Liver (tissue), 9 donors: ENCODE data around the gene EHBP1. TPM values are rescaled to one million over a fixed set of nuclear protein-coding genes. Genes with fewer than 3 reads are reported as not detected.

ENCODE experiments used
- DNase-seq: peaks from one replicate; pipeline ENCODE4 v3.0.0-alpha.2; 2017; ENCODE audit warnings: low spot score
- H3K27ac ChIP-seq, 2 donors: one replicate each; pipeline ENCODE4 v1.7.0; 2013; ENCODE audit warnings: inconsistent platforms in 2 of 2, low read length in 2 of 2, control low read depth in 1 of 2, low read depth in 1 of 2, mild to moderate bottlenecking in 1 of 2
- H3K27me3 ChIP-seq, 4 donors: one replicate each; pipeline versions ENCODE4 v1.6.1 to v1.7.0; 2013; ENCODE audit warnings: low read length in 3 of 4, inconsistent platforms in 1 of 4, mild to moderate bottlenecking in 1 of 4, moderate library complexity in 1 of 4; ENCODE audit not compliant: control insufficient read depth in 4 of 4, insufficient read depth in 4 of 4
- H3K36me3 ChIP-seq, 4 donors: one replicate each; pipeline versions ENCODE4 v1.6.1 to v1.7.0; 2013; ENCODE audit warnings: low read length in 3 of 4, mild to moderate bottlenecking in 3 of 4, low read depth in 1 of 4, moderate library complexity in 1 of 4; ENCODE audit not compliant: control insufficient read depth in 4 of 4, insufficient read depth in 3 of 4
- H3K4me1 ChIP-seq, 4 donors: one replicate each; pipeline versions ENCODE4 v1.6.1 to v1.7.0; 2013; ENCODE audit warnings: low read length in 3 of 4, mild to moderate bottlenecking in 3 of 4, moderate library complexity in 1 of 4; ENCODE audit not compliant: control insufficient read depth in 4 of 4, insufficient read depth in 4 of 4
- H3K4me3 ChIP-seq, 3 donors: one replicate each; pipeline versions ENCODE4 v1.6.1 to v1.7.0; 2013; ENCODE audit warnings: low read length in 3 of 3, control low read depth in 1 of 3, low read depth in 1 of 3, mild to moderate bottlenecking in 1 of 3
- H3K9ac ChIP-seq, 2 donors: one replicate each; pipeline ENCODE4 v1.7.0; 2013; ENCODE audit warnings: low read length in 2 of 2, mild to moderate bottlenecking in 2 of 2, moderate library complexity in 2 of 2, control low read depth in 1 of 2, low read depth in 1 of 2
- H3K9me3 ChIP-seq, 4 donors: one replicate each; pipeline versions ENCODE4 v1.6.1 to v1.7.0; 2013; ENCODE audit warnings: low read length in 3 of 4; ENCODE audit not compliant: control insufficient read depth in 4 of 4
- ATF3 ChIP-seq: IDR thresholded peaks from 2 replicates; pipeline ENCODE4 v1.6.1; 2016; ENCODE audit warnings: antibody characterized with exemption
- HNF4A ChIP-seq, 2 donors: conservative IDR thresholded peaks; 2 replicates each; pipeline ENCODE4 v1.6.1; 2016; ENCODE audit warnings: antibody characterized with exemption in 2 of 2, mild to moderate bottlenecking in 2 of 2
- HNF4G ChIP-seq: IDR thresholded peaks from 2 replicates; pipeline ENCODE4 v1.6.1; 2016; ENCODE audit warnings: antibody characterized with exemption
- MAX ChIP-seq: IDR thresholded peaks from 2 replicates; pipeline ENCODE4 v1.6.1; 2016; ENCODE audit warnings: antibody characterized with exemption
- RAD21 ChIP-seq, 2 donors: IDR thresholded peaks; 2 replicates each; pipeline ENCODE4 v1.6.1; 2016; ENCODE audit warnings: antibody characterized with exemption in 2 of 2, mild to moderate bottlenecking in 2 of 2
- RXRA ChIP-seq, 2 donors: IDR thresholded peaks; 2 replicates each; pipeline ENCODE4 v1.6.1; 2017 to 2018; ENCODE audit warnings: antibody characterized with exemption in 2 of 2, mild to moderate bottlenecking in 1 of 2
- WGBS: extraction: QIAGEN DNeasy Blood & Tissue Kit; methylation state at CpG from one replicate; pipeline ENCODE4 v1.1.7; 2013; 5-methylcytosine and 5-hydroxymethylcytosine counted together
- polyA plus RNA-seq, 2 donors: library from polyadenylated mRNA; stranded (reverse) in 1 of 2; unstranded in 1 of 2; fragments of 200-250 nt in 1 of 2; fragments of >200 nt in 1 of 2; fragmentation: Nextera tagmentation in 1 of 2; extraction: Ambion mirVana in 1 of 2; gene quantifications; one replicate each; pipeline versions ENCODE4 v1.2.1 to v1.2.3, GENCODE V29; 2013 to 2015
- total RNA-seq, 2 donors: library from RNA; depleted of rRNA; stranded (reverse); fragments of >200 nt; gene quantifications; one replicate each; pipeline ENCODE4 v1.2.3, GENCODE V29; 2014
- TF ChIP-seq, protein P1 (sequence below): IDR thresholded peaks from 2 replicates; pipeline ENCODE4 v1.6.1; 2016; ENCODE audit warnings: antibody characterized with exemption
- TF ChIP-seq, protein P2 (sequence below): IDR thresholded peaks from 2 replicates; pipeline ENCODE4 v1.6.1; 2016; ENCODE audit warnings: antibody characterized with exemption, mild to moderate bottlenecking
- donor health status: healthy.
- donor health status: healthy.
- donor health status: healthy.
- donor health status: healthy.
- donor health status: healthy.

The EHBP1 gene
- total and polyA plus RNA-seq, 4 donors, result 16.6 to 85.8 (median 24.4) TPM

DNA sequence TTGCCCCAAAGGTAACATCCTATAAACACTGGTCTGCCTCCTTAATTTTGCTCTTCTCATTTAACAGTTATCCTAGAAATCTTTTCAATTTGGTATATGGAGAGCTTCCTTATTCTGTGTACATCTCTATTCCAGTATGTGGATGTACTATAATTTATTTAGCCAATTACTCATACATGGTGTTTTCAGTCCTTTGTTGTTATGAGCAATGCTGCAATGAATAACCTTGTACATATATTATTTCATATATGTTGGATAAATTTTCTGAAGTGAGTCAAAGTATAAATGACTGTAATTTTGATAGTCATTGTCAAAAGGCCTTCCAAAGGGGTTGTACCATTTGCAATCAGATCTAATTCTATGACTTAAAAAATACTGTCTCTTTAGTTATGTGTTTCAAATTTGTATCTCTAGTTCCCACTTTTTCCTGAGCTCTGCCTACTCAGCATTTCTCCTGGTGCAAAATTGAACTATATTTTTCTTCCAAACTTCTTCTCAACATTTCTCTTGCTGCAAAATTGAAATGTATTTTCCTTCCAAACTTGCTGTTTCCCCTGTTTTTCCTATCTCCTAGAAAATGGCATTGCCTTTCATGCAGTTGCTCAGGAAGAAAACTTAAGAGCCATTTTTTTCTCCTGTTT lies 191.8 kb downstream of the EHBP1 start:
- no peak for TF ChIP-seq HNF4A (conservative IDR thresholded peaks at IDR 0.05)
- TF ChIP-seq, protein P1, sequence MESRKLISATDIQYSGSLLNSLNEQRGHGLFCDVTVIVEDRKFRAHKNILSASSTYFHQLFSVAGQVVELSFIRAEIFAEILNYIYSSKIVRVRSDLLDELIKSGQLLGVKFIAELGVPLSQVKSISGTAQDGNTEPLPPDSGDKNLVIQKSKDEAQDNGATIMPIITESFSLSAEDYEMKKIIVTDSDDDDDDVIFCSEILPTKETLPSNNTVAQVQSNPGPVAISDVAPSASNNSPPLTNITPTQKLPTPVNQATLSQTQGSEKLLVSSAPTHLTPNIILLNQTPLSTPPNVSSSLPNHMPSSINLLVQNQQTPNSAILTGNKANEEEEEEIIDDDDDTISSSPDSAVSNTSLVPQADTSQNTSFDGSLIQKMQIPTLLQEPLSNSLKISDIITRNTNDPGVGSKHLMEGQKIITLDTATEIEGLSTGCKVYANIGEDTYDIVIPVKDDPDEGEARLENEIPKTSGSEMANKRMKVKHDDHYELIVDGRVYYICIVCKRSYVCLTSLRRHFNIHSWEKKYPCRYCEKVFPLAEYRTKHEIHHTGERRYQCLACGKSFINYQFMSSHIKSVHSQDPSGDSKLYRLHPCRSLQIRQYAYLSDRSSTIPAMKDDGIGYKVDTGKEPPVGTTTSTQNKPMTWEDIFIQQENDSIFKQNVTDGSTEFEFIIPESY, result no peak
- TF ChIP-seq RXRA (IDR thresholded peaks at IDR 0.05), result no peak
- TF ChIP-seq HNF4G, result no peak
- H3K27me3 ChIP-seq, result no peaks in the 10 kb centered on the region
- no peak for DNase-seq
- H3K27ac ChIP-seq, result no peak overlapping the region
- no peaks in the 10 kb centered on the region for H3K9me3 ChIP-seq
- no peak overlapping the region for H3K4me3 ChIP-seq
- H3K36me3 ChIP-seq, result peaks cover 0 to 11% (median under 1%) of the 10 kb centered on the region in 4 donors
- peaks cover 0 to 4% (median 0%) of the 10 kb centered on the region in 4 donors for H3K4me1 ChIP-seq
- H3K9ac ChIP-seq, result no peak overlapping the region

DNA sequence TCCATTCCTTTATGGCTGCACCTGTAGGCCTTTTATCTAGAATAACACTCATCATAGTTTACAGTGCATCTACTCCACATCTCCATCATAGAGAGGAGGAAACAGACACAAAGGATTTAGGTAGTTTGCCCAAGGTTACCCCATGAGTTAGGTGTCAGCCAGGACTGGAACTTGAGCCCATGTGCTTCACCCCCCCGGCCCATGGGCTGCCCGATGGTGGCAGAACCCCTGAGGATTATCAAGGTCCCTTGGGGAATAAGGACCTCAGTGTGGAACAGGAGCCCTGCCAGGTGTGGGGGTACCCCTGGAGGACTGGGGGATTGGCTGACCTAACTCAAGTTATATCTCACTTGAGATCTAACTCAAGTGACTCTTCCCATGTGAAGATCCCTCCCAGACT lies 198.8 kb downstream of the EHBP1 start:
- no peak overlapping the region for H3K27ac ChIP-seq
- peaks cover 0 to 2% (median 0%) of the 10 kb centered on the region in 4 donors for H3K36me3 ChIP-seq
- no peak overlapping the region for H3K4me3 ChIP-seq
- H3K9ac ChIP-seq, result no peak overlapping the region
- H3K4me1 ChIP-seq, result no peaks in the 10 kb centered on the region
- 98% methylated on average over 2 of the region's 2 CpGs for WGBS
- H3K27me3 ChIP-seq, result no peaks in the 10 kb centered on the region
- no peaks in the 10 kb centered on the region for H3K9me3 ChIP-seq
- no peak for DNase-seq
- TF ChIP-seq ATF3, result no peak
- TF ChIP-seq HNF4G, result no peak
- TF ChIP-seq, protein P2, sequence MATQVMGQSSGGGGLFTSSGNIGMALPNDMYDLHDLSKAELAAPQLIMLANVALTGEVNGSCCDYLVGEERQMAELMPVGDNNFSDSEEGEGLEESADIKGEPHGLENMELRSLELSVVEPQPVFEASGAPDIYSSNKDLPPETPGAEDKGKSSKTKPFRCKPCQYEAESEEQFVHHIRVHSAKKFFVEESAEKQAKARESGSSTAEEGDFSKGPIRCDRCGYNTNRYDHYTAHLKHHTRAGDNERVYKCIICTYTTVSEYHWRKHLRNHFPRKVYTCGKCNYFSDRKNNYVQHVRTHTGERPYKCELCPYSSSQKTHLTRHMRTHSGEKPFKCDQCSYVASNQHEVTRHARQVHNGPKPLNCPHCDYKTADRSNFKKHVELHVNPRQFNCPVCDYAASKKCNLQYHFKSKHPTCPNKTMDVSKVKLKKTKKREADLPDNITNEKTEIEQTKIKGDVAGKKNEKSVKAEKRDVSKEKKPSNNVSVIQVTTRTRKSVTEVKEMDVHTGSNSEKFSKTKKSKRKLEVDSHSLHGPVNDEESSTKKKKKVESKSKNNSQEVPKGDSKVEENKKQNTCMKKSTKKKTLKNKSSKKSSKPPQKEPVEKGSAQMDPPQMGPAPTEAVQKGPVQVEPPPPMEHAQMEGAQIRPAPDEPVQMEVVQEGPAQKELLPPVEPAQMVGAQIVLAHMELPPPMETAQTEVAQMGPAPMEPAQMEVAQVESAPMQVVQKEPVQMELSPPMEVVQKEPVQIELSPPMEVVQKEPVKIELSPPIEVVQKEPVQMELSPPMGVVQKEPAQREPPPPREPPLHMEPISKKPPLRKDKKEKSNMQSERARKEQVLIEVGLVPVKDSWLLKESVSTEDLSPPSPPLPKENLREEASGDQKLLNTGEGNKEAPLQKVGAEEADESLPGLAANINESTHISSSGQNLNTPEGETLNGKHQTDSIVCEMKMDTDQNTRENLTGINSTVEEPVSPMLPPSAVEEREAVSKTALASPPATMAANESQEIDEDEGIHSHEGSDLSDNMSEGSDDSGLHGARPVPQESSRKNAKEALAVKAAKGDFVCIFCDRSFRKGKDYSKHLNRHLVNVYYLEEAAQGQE, result no peak
- TF ChIP-seq, protein P1, result no peak
- TF ChIP-seq MAX, result no peak
- TF ChIP-seq RAD21 (IDR thresholded peaks at IDR 0.05), result no peak
